Subcutaneous abdominal adipose tissue (tissue), 5 donors: ENCODE data around the gene HMGN3.

Source experiments
- H3K27ac ChIP-seq: one replicate; pipeline ENCODE4 v1.7.0; 2013; ENCODE audit warnings: low read depth, mild to moderate bottlenecking, inconsistent platforms, low read length, moderate library complexity
- H3K27me3 ChIP-seq, 5 donors: one replicate each; pipeline ENCODE4 v1.7.0; 2013; ENCODE audit warnings: low read length in 5 of 5, inconsistent platforms in 1 of 5; ENCODE audit not compliant: control insufficient read depth in 5 of 5, insufficient read depth in 4 of 5
- H3K36me3 ChIP-seq, 5 donors: one replicate each; pipeline ENCODE4 v1.7.0; 2013; ENCODE audit warnings: low read length in 5 of 5; ENCODE audit not compliant: control insufficient read depth in 5 of 5, insufficient read depth in 5 of 5
- H3K4me1 ChIP-seq, 5 donors: one replicate each; pipeline ENCODE4 v1.7.0; 2013; ENCODE audit warnings: low read length in 5 of 5, mild to moderate bottlenecking in 3 of 5, moderate library complexity in 1 of 5; ENCODE audit not compliant: control insufficient read depth in 5 of 5, insufficient read depth in 5 of 5
- H3K4me3 ChIP-seq, 5 donors: one replicate each; pipeline ENCODE4 v1.7.0; 2013; ENCODE audit warnings: low read length in 5 of 5, low read depth in 1 of 5
- H3K9ac ChIP-seq, 5 donors: one replicate each; pipeline ENCODE4 v1.7.0; 2013; ENCODE audit warnings: low read length in 5 of 5, mild to moderate bottlenecking in 4 of 5, moderate library complexity in 3 of 5
- H3K9me3 ChIP-seq, 5 donors: one replicate each; pipeline ENCODE4 v1.7.0; 2013; ENCODE audit warnings: low read length in 5 of 5; ENCODE audit not compliant: control insufficient read depth in 5 of 5
- donor health status: healthy.
- donor health status: healthy.
- donor health status: healthy.
- donor health status: healthy.
- donor health status: healthy.

The HMGN3 gene

DNA sequence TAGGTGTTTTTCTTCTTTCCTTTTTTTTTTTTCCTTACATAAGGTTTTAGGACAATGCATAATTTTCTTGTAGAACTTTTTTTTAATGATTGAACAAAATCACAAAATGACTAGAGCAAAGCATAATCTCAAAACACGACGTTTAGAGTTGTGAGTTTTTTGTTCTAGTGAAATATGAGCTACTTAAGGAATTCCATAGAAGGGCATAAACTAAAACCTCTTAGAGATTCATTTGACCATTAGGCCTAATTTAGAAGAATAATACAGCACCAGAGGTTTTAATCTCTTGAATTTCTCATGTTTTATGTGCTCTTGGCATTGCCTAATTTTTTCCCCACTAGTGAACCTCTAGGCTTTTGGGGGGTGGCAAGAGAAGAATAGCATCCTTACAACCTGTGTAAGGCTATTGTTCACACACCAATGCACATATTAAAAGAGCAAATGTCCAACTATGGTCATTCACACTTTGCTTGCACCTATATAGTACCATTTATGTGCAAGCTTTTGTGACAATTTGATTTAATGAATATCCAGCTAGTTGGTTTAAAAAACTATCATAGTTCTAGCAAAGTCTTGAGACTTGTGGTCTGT, 44.6 kb downstream of the HMGN3 start:
- Histone ChIP-seq H3K36me3 (peaks cover 0 to 3% (median 0%) of the 10 kb centered on the region in 5 donors), H3K9me3 (peaks cover 0 to 6% (median 0%) of the 10 kb centered on the region in 5 donors), H3K9ac (no peak overlapping the region), H3K4me3 (no peak overlapping the region), H3K27me3 (no peaks in the 10 kb centered on the region), H3K4me1 (peaks cover 0 to 9% (median 6%) of the 10 kb centered on the region in 5 donors), H3K27ac (no peak overlapping the region)

DNA sequence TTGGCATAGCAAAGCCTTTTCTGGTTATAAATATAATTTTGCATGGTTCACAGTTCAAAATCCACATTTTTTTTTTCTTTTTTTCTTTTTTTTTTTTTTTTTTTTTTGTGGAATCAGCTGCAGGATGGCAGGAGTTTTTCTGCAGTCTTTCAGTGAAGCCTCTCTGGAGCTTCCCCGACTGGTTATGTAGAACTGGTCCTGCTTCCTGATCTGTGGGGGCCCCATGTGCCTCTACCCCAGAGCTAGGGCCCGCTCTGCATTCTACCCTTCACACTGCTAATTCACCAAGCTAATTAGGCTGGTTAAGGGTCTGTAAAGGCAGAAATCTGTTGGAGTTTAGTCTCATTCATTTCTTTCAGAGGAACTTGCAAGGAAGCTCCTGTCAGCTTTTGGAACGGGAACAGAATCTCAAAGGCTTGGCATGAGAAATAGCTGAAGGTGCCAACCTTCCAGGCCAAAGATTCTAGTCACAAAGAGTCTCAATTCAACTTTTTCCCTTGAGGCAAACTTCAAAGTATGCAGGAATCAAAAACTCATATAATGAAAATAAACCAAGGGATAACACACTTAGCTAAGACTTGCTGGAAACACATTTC, 45.5 kb downstream of the HMGN3 start:
- peaks cover 0 to 9% (median 6%) of the 10 kb centered on the region in 5 donors for H3K4me1 ChIP-seq
- no peak overlapping the region for H3K4me3 ChIP-seq
- no peaks in the 10 kb centered on the region for H3K27me3 ChIP-seq
- H3K36me3 ChIP-seq, result peaks cover 0 to 3% (median 0%) of the 10 kb centered on the region in 5 donors
- H3K27ac ChIP-seq, result no peak overlapping the region
- no peak overlapping the region for H3K9ac ChIP-seq
- H3K9me3 ChIP-seq, result peaks cover 0 to 6% (median 0%) of the 10 kb centered on the region in 5 donors

- Histone ChIP-seq H3K9ac (no peak overlapping the region), H3K27ac (no peak overlapping the region), H3K4me1 (peaks cover 0 to 9% (median 6%) of the 10 kb centered on the region in 5 donors), H3K4me3 (no peak overlapping the region), H3K36me3 (peaks cover 0 to 3% (median 0%) of the 10 kb centered on the region in 5 donors), H3K9me3 (peaks cover 0 to 6% (median 0%) of the 10 kb centered on the region in 5 donors), H3K27me3 (no peaks in the 10 kb centered on the region)
Observed at GRCh38 chr6:79188107-79188506, 46.4 kb downstream of the HMGN3 start.

GRCh38 chr6:79186564-79186963, 47.9 kb downstream of the HMGN3 start:
- H3K9ac ChIP-seq, result no peak overlapping the region
- peaks cover 0 to 5% (median 0%) of the 10 kb centered on the region in 5 donors for H3K9me3 ChIP-seq
- H3K27me3 ChIP-seq, result no peaks in the 10 kb centered on the region
- H3K27ac ChIP-seq, result no peak overlapping the region
- no peak overlapping the region for H3K4me3 ChIP-seq
- H3K36me3 ChIP-seq, result no peaks in the 10 kb centered on the region
- H3K4me1 ChIP-seq, result peaks cover 0 to 9% (median 6%) of the 10 kb centered on the region in 5 donors

DNA sequence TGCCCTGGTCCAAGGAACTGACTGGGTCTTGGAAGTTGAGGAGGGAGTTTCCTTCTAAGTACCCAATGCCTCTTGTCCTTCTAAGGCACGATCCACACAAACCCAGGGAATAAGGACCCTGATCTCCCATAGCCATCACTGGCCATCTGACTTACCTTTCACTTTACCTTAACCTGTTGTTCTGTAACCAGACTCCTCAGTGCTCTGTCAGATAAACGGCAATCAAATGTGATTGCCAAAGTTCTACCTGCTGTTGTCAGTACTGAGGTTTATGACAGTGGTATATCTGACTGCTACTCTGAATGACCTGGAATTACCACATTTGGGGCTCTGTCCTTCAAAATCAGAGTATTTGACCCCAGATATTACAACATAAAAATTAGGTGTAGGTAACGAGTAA, 49.8 kb downstream of the HMGN3 start:
- Histone ChIP-seq H3K36me3 (no peaks in the 10 kb centered on the region), H3K27ac (no peak overlapping the region), H3K9ac (no peak overlapping the region), H3K9me3 (no peaks in the 10 kb centered on the region), H3K4me3 (no peak overlapping the region), H3K27me3 (no peaks in the 10 kb centered on the region), H3K4me1 (peaks cover 0 to 9% (median 6%) of the 10 kb centered on the region in 5 donors)

DNA sequence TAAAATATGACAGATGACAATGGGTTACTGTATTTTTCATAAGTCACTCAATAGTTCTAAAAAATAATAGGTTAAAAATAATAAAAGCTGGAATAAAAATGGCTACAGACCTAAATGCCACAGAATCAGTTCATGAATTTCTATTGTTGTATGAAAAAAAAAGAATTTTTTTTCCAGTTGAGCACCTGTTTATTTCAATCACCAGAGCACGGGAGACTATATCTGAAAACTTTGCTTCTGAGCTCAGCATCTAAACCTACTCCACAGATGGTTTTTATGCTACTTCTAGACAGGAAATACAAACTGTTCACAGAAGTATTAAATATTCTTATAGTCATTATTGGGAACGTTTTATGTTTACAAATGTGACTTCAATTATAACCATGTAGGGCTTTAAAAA, 50.4 kb downstream of the HMGN3 start:
- no peak overlapping the region for H3K4me3 ChIP-seq
- H3K9me3 ChIP-seq, result no peaks in the 10 kb centered on the region
- H3K27me3 ChIP-seq, result no peaks in the 10 kb centered on the region
- no peaks in the 10 kb centered on the region for H3K36me3 ChIP-seq
- no peak overlapping the region for H3K9ac ChIP-seq
- no peak overlapping the region for H3K27ac ChIP-seq
- peaks cover 0 to 4% (median 2%) of the 10 kb centered on the region in 5 donors for H3K4me1 ChIP-seq

GRCh38 chr6:79180052-79180451, 54.4 kb downstream of the HMGN3 start:
- H3K4me3 ChIP-seq, result no peak overlapping the region
- no peaks in the 10 kb centered on the region for H3K36me3 ChIP-seq
- H3K9ac ChIP-seq, result no peak overlapping the region
- H3K27ac ChIP-seq, result no peak overlapping the region
- H3K9me3 ChIP-seq, result peaks cover 0 to 5% (median 0%) of the 10 kb centered on the region in 5 donors
- no peaks in the 10 kb centered on the region for H3K27me3 ChIP-seq
- H3K4me1 ChIP-seq, result no peaks in the 10 kb centered on the region

DNA sequence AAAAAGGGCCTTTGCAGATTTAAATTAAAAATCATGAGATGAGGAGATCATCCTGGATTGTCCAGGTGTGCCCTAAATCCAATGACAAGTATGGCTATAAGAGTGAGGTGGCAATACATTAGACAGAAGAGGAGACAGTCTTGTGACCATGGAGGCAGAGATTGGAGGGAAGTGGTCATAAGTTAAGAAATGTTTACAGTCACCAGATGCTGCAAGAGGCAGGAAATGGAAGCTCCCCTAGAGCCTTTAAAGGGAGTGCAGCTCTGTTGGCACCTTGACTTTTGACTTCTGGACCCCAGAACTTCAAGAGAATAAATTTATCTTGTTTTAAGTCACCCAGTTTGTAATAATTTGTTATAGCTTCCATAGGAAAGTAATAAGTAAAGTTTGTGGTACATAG, 61.1 kb downstream of the HMGN3 start:
- H3K4me1 ChIP-seq, result peaks cover 0 to 8% (median 0%) of the 10 kb centered on the region in 5 donors
- no peak overlapping the region for H3K9ac ChIP-seq
- no peak overlapping the region for H3K4me3 ChIP-seq
- H3K9me3 ChIP-seq, result peaks cover 0 to 5% (median 0%) of the 10 kb centered on the region in 5 donors
- no peak overlapping the region for H3K27ac ChIP-seq
- H3K27me3 ChIP-seq, result peaks cover 0 to under 1% (median 0%) of the 10 kb centered on the region in 5 donors
- H3K36me3 ChIP-seq, result no peaks in the 10 kb centered on the region

DNA sequence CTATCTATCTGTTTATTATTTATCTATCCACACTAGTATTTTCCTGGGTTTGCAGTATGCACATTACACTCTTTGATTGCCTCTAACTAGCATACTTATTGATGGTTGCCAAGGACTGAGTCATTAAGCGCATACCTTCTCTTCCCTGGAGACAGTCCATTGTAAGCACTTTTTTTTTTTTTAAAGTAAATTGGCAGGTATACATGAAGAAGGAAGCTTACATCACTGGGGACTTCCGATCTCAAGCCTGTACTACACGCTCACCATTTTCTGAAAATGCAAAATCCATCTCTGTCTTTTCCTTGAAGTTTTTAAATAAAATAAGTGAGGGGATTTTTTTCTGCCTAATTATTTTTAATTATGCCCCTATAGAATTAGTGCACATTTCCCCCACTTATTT, 63.5 kb downstream of the HMGN3 start:
- H3K36me3 ChIP-seq, result no peaks in the 10 kb centered on the region
- H3K27me3 ChIP-seq, result peaks cover 0 to 2% (median 0%) of the 10 kb centered on the region in 5 donors
- no peak overlapping the region for H3K4me3 ChIP-seq
- peaks cover 0 to 8% (median 0%) of the 10 kb centered on the region in 5 donors for H3K4me1 ChIP-seq
- H3K9me3 ChIP-seq, result no peaks in the 10 kb centered on the region
- no peak overlapping the region for H3K9ac ChIP-seq
- H3K27ac ChIP-seq, result no peak overlapping the region

- no peak overlapping the region for H3K9ac ChIP-seq
- no peaks in the 10 kb centered on the region for H3K36me3 ChIP-seq
- H3K9me3 ChIP-seq, result no peaks in the 10 kb centered on the region
- peaks cover 0 to 8% (median 0%) of the 10 kb centered on the region in 5 donors for H3K4me1 ChIP-seq
- no peak overlapping the region for H3K4me3 ChIP-seq
- H3K27ac ChIP-seq, result no peak overlapping the region
- H3K27me3 ChIP-seq, result peaks cover 0 to 2% (median 0%) of the 10 kb centered on the region in 5 donors
Observed at GRCh38 chr6:79170431-79170830, 64.1 kb downstream of the HMGN3 start.
